Endodermal cell (in vitro differentiated cells): ENCODE results near the gene IL18RAP. TPM values are rescaled to one million over a fixed set of nuclear protein-coding genes. Genes with fewer than 3 reads are reported as not detected.

ENCODE experiments used
- DNase-seq: peaks from one replicate; pipeline ENCODE4 v3.0.0-alpha.2; 2017
- H3K27ac ChIP-seq: 2 replicates; pipeline ENCODE4 v1.5.1; 2013; ENCODE audit warnings: mild to moderate bottlenecking, low read depth, low read length, moderate library complexity
- H3K27me3 ChIP-seq: 2 replicates; pipeline ENCODE4 v1.6.1; 2013; ENCODE audit warnings: mild to moderate bottlenecking, low read length, moderate library complexity; ENCODE audit not compliant: insufficient read depth, control insufficient read depth, poor library complexity, severe bottlenecking
- H3K36me3 ChIP-seq: 2 replicates; pipeline ENCODE4 v1.7.0; 2013; ENCODE audit warnings: mild to moderate bottlenecking, low read length, moderate library complexity; ENCODE audit not compliant: control insufficient read depth, insufficient read depth
- H3K4me1 ChIP-seq: one replicate; pipeline ENCODE4 v1.7.0; 2013; ENCODE audit warnings: low read length; ENCODE audit not compliant: control insufficient read depth, insufficient read depth
- H3K4me3 ChIP-seq: 2 replicates; pipeline ENCODE4 v1.5.1; 2013; ENCODE audit warnings: mild to moderate bottlenecking, low read length, moderate library complexity
- H3K9ac ChIP-seq: 2 replicates; pipeline ENCODE4 v1.6.1; 2013; ENCODE audit warnings: mild to moderate bottlenecking, low read length, moderate library complexity; ENCODE audit not compliant: poor library complexity, severe bottlenecking; ENCODE audit errors: extremely low read depth
- H3K9me3 ChIP-seq: 2 replicates; pipeline ENCODE4 v1.6.1; 2013; ENCODE audit warnings: mild to moderate bottlenecking, low read length, moderate library complexity; ENCODE audit not compliant: control insufficient read depth
- H3K27ac Mint-ChIP-seq: 2 replicates; pipeline ENCODE4 v1.8.0; 2020; ENCODE audit warnings: mixed read lengths
- H3K27me3 Mint-ChIP-seq: 2 replicates; pipeline ENCODE4 v1.8.0; 2021; ENCODE audit warnings: mild to moderate bottlenecking, mixed read lengths; ENCODE audit not compliant: insufficient read depth
- H3K36me3 Mint-ChIP-seq: 2 replicates; pipeline ENCODE4 v1.8.0; 2020; ENCODE audit warnings: low read depth, mixed read lengths
- H3K4me1 Mint-ChIP-seq: 2 replicates; pipeline ENCODE4 v1.8.0; 2020; ENCODE audit warnings: mixed read lengths
- H3K4me3 Mint-ChIP-seq: 2 replicates; pipeline ENCODE4 v1.8.0; 2020; ENCODE audit warnings: mild to moderate bottlenecking, moderate library complexity, mixed read lengths
- H3K9me3 Mint-ChIP-seq: 2 replicates; pipeline ENCODE4 v1.8.0; 2020; ENCODE audit warnings: mild to moderate bottlenecking, mixed read lengths
- CTCF ChIP-seq: fragments of 200-600 bp; sonication (generic); conservative IDR thresholded peaks from 2 replicates; pipeline ENCODE4 v1.5.0; 2021; ENCODE audit warnings: antibody characterized with exemption, mild to moderate bottlenecking
- WGBS, 2 experiments: methylation state at CpG; one replicate each; pipeline versions ENCODE4 v1.1.5 to v1.1.7; 2013; ENCODE audit warnings: missing lambda C conversion rate in 2 of 2, mixed read lengths in 1 of 2; ENCODE audit not compliant: insufficient coverage in 1 of 2, insufficient read length in 1 of 2; 5-methylcytosine and 5-hydroxymethylcytosine counted together
- total RNA-seq, 2 donors: library from RNA; stranded (reverse); fragmentation: NEBNext Ultra II Directional in 1 of 2; extraction: Animal tissue kit (Norgen Biotek cat#: 25700) in 1 of 2; gene quantifications; 2 replicates in 1 of 2; 3 replicates in 1 of 2; pipeline ENCODE4 v1.2.1, GENCODE V29; 2021

IL18RAP gene
- total RNA-seq, 2 donors from 2014 or later = 0.11 TPM; not detected in 1

- H3K9ac ChIP-seq = no peak overlapping the region
- Mint-ChIP-seq H3K4me3 (no peak overlapping the region), H3K27me3 (peaks cover 7% of the 10 kb centered on the region), H3K27ac (no peak overlapping the region), H3K9me3 (no peaks in the 10 kb centered on the region), H3K36me3 (no peaks in the 10 kb centered on the region), H3K4me1 (no peaks in the 10 kb centered on the region)
- H3K27ac ChIP-seq = no peak overlapping the region
- DNase-seq = no peak
- no peaks in the 10 kb centered on the region for H3K36me3 ChIP-seq
- no peak overlapping the region for H3K4me3 ChIP-seq
- no peaks in the 10 kb centered on the region for H3K9me3 ChIP-seq
- WGBS, 2 experiments = no CpG with 5 or more reads among the region's 1 CpG
- no peak for TF ChIP-seq CTCF
- no peaks in the 10 kb centered on the region for H3K4me1 ChIP-seq
- no peaks in the 10 kb centered on the region for H3K27me3 ChIP-seq
These were observed 37.5 kb downstream of the IL18RAP start for GRCh38 chr2:102460467-102460866.

GRCh38 chr2:102461188-102461587 is 38.2 kb downstream of the IL18RAP start:
- no peak overlapping the region for H3K27ac Mint-ChIP-seq
- Histone ChIP-seq H3K27ac (no peak overlapping the region), H3K4me3 (no peak overlapping the region), H3K9ac (no peak overlapping the region), H3K9me3 (no peaks in the 10 kb centered on the region), H3K36me3 (no peaks in the 10 kb centered on the region), H3K4me1 (no peaks in the 10 kb centered on the region), H3K27me3 (no peaks in the 10 kb centered on the region)
- TF ChIP-seq CTCF = no peak
- peaks cover 7% of the 10 kb centered on the region for H3K27me3 Mint-ChIP-seq
- 90 to 100% methylated on average over 2 to 6 of the region's 6 CpGs for WGBS, 2 experiments
- H3K9me3 Mint-ChIP-seq = no peaks in the 10 kb centered on the region
- H3K36me3 Mint-ChIP-seq = no peaks in the 10 kb centered on the region
- H3K4me3 Mint-ChIP-seq = no peak overlapping the region
- H3K4me1 Mint-ChIP-seq = no peaks in the 10 kb centered on the region
- DNase-seq = no peak

GRCh38 chr2:102463160-102463559 is 40.2 kb downstream of the IL18RAP start:
- no peaks in the 10 kb centered on the region for H3K4me1 ChIP-seq
- no peak overlapping the region for H3K9ac ChIP-seq
- no peak for TF ChIP-seq CTCF
- Mint-ChIP-seq H3K9me3 (no peaks in the 10 kb centered on the region), H3K4me1 (no peaks in the 10 kb centered on the region), H3K36me3 (no peaks in the 10 kb centered on the region), H3K27me3 (peaks cover 7% of the 10 kb centered on the region), H3K4me3 (no peak overlapping the region), H3K27ac (no peak overlapping the region)
- WGBS, 2 experiments = 85 to 86% methylated on average over 2 to 5 of the region's 5 CpGs
- H3K36me3 ChIP-seq = no peaks in the 10 kb centered on the region
- H3K27me3 ChIP-seq = no peaks in the 10 kb centered on the region
- H3K27ac ChIP-seq = no peak overlapping the region
- H3K9me3 ChIP-seq = no peaks in the 10 kb centered on the region
- no peak for DNase-seq
- no peak overlapping the region for H3K4me3 ChIP-seq
